Endometrium (tissue), 2 donors: ENCODE data around the gene APH1A.
"Not testable (repeated sequence)": the region's sequence is repeated elsewhere in the genome, so short reads cannot be mapped to it uniquely, and the experiment has no call there.

Experiments used
- FAIRE-seq: peaks from 2 replicates; lab custom pipeline; 2012; peaks lifted over from hg19 to GRCh38; lab: Jason Lieb, UNC
- donor health status: control.
- donor health status: control.

The APH1A gene

DNA sequence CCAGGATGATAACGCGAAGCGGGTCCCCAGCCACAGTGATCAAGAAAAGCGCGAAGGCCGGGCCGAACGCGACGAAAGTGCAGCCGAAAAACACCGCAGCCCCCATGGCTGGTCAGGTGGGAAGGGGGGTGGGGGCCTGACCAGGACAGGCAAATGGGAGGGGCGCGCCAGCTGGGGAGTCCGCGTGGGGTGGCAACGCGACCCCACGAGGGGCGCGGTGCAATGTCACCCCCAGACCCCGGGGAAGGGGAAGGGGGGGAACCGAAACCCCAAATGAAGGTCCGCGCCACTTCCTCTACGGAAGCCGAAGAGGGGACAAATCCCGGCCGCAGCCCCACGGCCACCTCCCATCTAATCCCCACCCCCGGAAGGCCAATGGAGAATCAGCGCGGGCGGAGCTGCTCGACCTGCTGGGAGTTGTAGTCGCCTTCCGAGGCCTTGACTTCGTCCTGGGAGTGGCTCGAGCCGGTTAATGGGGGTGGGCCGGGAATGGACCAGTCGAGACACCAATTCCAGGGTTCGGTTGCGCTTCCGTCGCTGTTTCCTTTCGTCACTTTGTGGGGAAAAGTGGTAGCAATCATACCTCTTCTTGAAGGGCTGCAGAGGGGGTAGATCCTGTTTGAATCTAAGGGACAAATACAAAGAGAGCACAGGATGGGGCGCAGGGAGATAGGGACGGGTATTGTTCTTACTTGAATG is at the start of gene APH1A:
APH1A (minus strand) TSS at position 312 of the 699 bp plus-strand sequence; CDS start at position 106, 206 bp downstream.
- FAIRE-seq, result peak; percentile 80

DNA sequence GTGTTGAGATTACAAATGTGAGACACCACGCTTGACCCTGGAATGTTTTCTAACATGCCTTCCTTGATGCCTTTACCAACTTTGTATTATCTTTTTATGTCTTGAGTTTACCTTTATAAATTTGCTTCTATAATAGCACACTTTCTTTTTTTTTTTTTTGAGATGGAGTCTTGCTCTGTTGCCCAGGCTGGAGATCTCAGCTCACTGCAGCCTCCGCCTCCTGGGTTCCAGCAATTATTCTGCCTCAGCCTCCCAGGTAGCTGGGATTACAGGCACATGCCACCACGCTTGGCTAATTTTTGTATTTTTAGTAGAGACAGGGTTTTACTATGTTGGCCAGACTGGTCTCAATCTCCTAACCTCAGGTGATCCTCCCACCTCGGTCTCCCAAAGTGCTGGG is 45.9 kb upstream of the APH1A start:
- not testable (repeated sequence) for FAIRE-seq

DNA sequence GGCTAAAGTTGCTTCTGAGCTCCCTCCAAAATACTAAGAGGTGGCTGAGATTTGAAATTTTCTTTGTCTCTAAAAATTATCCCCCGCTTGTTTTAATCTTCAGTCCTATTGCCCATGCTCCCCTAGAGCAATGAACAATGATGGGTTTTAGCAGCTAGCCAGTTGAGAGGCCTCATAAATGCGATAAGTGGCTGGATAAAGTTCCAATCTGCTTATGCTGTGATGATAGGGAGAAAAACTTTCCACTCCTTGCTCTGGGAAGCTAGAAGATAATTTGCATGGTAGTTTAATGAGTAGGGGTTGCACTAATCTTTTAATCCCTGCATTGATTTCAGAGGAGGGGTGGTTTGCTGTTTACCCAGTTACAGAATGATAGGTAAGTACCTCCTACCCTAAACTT is 42.9 kb upstream of the APH1A start:
- FAIRE-seq, result no peak

DNA sequence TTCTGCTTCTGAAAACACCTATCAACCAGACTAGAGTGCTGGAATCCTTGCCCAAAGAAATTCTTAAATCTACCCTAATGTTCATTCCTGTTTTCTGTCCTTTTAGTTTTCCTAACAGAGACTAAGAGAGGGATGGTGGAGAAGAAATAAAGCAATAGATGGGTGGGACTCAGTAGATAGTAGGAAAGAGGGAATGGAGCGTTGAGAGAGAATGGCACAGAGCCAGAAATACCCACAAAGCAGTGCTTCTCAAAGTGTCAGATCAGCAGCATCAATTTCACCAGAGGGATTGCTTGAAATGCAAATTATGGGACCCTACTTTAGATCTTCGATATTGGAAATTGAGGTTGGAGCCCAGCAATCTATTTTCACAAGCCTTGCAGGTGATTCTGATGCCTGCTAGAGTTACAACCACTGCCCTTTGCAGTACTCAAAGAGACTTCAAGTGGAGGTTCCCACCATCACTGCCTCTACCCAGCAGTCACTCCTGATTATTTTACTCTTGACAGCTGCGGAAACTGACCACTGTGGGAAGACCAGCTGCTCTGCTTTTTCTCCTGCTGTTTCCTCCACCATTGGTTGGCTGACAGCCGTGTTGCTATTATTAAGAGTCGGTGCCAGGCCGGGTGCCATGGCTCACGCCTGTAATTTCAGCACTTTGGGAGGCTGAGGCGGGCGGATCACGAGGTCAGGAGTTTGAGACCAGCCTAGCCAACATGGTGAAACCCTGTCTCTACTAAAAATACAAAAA is 41.1 kb upstream of the APH1A start:
- no peak for FAIRE-seq

DNA sequence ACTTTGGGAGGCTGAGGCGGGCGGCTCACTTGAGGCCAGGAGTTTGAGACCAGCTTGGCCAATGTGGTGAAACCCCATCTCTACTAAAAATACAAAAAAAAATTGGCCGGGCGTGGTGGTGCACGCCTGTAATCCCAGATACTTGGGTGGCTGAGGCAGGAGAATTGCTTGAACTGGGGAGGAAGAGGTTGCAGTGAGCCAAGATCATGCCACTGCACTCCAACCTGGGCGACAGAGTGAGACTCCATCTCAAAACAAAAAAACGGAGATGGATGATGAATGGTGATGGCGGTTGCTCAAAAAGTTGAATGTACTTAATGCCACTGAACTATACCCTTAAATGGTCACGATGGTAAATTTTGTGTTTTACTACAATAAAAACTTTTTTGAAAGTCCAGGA is 39.8 kb upstream of the APH1A start:
- FAIRE-seq, result not testable (repeated sequence)

DNA sequence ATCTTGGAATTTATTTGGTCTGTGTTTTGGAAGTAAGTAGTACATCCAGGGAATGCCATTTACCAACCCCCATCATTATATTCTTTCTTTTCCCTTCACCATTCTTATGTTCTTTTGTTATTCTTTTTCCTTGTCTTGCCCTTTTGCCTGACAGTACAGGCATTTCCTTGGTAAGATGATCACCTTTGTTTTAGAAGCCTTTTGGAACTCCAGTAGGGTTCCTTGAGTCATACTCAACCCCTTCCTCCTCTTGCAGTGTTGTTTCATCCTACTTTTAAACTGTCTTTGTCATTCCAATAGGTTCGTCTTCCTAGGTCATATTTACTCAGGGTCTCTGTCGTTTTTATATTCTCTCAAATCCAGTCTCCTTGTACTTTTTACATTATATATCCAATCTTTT is 34.1 kb upstream of the APH1A start:
- FAIRE-seq, result no peak

DNA sequence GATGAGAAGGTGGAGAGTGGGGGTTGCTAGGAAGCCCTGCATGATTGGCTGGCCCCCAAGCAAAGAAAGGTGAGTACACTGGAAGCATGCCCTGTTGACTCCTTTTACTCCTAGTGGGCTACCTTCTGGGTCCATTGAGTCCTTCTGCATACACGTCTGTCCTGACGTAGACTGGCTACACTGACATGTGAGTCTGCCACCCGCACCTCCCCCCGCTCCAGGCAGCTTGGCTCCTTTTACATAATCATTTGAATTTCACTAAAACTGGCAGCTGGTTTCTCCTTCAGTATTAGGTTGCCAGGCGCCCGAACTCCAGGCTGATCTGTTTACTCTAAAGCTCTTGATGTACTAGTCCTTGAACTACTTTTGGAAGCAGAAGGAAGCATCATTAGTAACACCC is 33.5 kb upstream of the APH1A start:
- no peak for FAIRE-seq

DNA sequence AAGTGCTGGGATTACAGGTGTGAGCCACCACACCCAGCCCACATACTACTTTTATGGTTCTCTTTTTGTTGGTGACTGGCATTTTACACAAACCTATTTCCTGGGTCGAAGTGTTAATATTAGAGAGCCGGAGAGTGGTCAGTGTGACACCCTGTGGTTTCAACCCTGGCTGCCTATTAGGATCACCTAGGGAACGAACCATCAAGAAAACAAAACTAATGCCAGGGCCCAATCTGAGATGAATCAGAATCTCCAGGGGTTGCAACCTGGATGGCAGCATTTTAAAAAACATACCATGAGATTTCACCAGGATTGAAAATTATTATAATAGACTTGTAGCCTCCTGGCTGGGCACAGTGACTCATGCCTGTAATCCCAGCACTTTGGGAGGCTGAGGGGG is 30.9 kb upstream of the APH1A start:
- no peak for FAIRE-seq

DNA sequence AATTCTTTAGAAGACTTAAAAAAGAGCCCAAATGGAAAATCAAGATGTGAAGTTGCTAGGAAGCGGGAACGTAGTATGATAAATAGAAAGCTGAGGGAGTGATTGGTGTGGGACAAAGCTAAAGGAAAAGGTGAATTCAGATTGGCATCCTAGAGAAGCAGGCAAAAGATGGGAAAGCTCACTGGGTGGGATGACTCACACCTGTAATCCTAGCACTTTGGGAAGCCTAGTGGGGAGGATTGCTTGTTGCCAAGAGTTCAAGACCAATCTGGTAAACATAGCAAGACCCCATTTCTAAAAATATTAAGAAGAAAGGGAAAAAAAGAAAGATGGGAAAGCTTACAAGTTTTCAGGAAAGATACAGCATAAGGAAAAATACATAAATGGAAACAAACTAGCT is 26.7 kb upstream of the APH1A start:
- no peak for FAIRE-seq

DNA sequence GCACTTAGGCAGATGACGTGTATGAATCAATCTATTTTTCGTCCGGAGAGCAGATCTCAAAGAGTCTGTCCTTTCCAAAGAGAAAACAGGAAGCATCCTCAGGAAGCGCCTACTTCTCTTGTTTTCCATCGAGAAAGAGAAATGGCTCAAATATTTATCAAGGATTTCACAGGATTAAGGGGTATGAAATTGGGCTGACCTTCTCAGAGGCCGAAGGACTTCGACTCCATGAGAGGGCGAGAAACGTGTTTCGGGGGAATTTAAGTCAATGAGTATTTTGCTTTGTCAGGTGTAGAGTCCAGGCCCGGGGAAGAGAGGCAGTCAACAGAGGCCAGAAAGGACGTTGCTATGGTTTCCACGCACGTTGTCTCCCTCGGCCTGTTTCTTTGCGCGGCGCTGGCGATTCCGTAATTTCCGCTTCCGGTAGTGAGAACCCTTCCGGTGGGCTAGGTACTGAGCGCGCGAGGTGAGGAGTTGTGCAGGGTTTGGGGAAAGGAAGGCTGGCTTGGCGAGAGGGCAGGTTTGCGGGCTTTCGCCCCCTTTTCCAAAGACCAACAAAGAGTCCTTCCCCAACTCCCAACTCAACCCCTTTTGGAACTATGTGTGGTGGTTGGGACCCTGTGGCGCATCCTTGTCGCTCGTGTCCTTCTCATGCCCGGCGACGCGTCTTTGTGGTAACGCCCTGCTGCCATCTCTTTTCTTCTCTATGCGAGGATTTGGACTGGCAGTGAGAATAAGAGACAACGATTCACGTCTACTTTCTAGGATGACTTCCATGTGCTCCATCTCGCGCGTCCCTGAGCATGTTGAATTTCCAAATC is 24.8 kb upstream of the APH1A start, which contains the start of gene MRPS21:
MRPS21 (plus strand) TSS at position 429 of the 821 bp plus-strand sequence. CDS start 506 bp downstream, outside the sequence.
- FAIRE-seq, result no peak

DNA sequence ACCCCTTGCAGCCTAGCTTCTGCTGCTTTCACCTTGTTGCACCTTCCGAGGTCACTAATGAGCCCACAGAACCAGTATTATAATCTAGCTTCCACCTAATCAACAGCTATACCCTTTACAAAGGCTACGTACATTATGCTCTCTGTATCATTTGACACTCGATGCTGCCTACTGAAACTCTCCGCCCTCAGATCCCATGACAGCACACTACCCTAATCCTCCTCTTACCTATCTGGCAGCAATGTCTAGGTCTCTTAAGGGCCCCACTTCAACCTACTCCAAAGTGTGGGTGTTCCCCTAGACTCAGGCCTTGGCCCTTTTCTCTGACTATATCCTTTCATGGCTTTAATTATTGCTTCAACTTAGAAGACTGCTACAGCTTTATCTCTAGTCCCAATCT is 20.0 kb upstream of the APH1A start:
- FAIRE-seq, result no peak

DNA sequence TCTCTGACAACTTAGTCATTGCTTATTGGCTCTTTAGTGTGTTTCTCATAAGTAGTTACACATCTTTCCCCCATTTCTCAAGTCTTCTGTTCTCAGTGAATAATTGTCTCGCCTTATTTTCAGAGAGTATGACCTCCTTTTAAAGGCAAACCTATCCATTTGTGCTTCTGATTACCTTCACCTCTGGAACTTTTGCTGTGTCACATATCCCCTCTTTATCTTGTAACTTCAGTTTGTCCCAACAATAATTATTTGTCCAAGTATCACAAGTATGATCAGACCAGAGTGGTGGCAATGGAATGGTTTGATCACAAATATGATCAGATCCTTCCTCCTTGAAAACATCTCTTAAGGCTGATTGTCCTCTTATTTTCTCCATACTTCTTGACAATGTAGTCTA is 19.6 kb upstream of the APH1A start:
- no peak for FAIRE-seq

DNA sequence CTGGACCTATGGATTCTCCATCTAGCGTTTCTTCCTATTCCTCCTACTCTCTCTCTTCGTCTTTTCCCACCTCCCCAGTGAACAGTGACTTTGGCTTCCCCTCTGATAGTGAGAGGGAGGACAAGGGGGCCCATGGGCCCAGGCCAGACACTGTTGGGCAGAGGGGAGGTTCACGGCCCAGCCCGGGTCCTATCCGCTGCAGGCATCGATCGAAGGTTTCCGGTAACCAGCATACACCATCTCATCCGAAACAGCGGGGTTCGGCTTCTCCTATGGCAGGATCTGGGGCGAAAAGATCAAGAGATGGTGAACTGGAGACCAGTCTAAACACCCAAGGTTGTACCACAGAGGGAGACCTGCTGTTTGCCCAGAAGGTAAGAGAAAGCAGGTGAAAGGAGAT is 14.4 kb upstream of the APH1A start:
- no peak for FAIRE-seq

DNA sequence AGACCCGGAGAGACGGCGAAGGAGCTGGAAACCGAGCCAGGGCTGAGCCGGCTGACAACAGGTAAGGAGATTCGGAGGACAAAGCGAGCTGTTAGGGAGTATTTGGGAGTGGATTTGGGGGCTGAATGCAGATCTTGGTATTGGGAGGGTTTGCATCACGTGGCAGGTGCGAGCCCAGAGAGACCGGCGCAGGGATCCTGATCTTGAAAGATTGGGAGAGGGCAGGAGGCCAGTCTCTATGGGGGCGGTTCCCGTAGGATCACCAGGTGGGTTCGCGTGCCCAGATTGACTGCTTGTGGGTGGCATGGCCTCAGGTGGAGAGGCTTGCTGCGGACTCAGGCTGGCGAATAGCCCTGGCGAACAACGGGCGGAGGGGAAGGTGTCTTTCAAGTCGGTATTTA is 13.7 kb upstream of the APH1A start:
- FAIRE-seq, result no peak

DNA sequence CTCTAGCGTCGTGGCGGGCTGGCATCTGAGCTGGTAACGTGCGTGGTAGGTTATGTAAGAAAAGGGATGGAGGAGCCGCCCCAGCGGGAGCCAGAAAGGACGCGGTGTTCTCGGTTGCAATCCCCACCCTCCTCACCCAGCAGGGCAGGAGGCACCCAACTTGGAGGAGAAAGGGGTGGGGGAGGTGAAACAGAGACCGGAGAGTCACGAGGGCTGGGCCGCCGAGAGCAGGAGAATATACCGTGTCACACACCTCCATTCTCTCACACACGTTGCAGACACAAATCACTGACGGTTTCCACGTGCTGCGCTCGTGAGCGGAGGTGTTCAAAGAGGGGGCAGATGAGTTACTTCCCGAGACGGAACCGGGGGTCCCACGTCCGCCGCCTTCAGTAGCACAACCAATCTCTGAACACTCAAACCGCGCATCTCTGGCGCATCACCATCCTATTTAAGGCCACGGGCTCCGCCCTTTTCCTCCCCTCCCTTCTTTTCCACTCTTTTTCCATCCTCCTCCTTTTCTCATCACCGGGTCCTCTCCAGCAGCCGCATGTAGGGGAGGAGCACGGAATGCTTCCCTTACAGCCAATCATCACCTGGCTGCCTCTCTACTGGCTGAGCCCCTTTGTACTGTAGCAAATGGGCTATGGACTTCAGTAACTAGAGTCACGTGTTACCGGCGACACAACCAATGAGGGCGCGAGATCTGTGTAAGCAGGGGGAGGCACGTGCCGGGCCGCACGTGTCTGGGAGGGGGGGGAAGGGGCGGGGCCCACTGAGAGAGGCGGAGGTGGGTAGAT is 13.1 kb upstream of the APH1A start, which contains the start of gene CIART:
CIART (plus strand) TSS at position 797 of the 800 bp plus-strand sequence. CDS start 714 bp downstream, outside the sequence.
- peak; percentile 97 for FAIRE-seq

DNA sequence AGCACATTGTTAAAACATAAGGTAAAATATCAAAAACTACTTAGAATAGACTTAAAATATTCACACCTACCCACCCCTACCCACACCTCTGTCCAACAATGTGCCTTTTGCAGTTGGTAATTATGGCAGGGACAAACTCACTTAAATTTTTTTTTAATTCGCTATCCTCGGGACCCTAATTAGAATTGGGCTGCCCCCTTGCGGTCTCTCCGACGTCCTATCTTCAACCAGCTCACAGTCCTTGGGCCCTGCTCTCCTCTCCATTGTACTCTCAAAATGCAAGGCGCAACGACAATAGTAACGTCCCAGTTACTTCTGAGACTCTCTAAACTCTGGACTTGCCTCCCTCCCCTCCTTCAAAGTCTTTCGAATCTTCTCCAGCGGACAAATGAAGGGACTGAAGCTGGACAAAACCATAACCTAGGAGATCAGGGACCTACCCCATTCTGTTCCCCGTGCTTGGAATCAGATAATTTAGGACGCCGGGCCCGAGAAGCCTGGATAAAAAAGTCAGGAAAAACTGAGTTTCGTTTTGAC is 12.5 kb upstream of the APH1A start:
- peak; percentile 66 for FAIRE-seq

DNA sequence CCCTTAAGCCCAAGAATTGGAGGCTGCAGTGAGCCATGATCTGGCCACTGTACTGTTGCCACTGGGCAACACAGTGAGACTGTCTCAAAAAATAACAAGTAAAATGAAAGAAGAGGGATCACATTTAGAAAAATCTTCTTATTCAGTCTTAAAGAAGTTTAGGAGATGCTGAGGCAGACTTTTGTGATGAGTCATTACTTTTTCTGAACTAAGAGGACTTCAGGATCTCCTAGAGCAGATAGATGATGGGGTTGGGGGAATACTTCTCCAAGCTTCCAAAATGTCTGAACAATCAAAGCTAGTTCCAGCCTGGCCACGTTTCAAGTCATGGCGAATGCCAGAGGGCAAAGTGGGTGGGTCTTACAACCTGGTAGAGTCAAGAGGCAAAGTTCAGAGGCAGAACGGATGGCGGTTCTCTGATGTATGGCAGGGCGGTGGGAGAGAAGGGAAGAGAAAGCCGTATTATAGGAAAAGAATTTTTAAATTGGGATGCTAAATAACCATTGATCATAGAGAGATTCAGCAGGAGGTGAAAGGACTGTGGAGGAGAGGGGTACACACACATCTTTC is 11.4 kb upstream of the APH1A start:
- no peak for FAIRE-seq

DNA sequence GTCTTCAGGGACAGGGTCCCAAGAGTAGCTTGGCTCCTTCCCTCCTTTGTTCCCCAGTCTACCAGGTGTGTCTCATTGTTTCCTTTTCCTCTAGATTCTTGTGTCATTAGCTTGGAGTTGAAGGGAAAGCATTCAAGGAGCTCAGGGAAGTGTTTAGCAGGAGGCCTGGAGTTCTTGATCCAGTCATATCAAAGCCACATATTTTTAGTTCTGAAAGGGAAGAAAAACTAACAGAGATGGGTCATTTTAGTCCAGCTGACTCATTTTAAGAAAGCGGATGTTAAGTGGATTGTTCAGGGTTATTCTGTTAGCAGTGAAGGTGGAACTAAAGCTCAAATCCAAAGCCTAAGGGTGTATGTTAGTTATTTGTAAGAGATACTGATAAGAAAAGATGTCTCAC is 4.5 kb upstream of the APH1A start:
- FAIRE-seq, result no peak

DNA sequence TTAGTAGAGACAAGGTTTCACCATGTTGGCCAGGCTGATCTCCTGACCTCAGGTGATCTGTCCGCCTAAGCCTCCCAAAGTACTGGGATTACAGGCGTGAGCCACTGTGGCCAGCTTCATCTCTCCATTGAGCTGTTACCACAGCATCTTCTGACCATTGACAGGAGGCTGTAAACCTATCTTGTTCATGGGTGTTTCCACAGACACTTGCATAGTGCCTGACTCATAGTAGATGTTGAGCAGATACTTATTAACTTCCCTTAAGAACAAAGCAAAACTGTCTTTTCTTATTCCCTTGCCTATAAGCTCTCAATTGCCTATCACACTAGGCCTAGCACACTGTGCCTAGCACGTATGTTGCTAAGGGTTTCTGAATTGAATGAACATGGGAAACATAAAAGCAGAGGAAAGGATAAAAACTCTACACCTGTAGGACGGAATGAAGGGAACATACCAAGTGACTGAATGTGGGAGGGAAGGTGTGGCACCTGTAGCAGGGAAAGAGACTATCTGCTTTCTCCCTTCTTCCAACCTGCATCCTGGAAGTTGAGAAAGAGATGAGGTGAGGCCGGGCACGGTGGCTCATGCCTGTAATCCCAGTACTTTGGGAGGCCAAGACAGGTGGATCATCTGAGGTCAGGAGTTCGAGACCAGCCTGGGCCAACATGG is 2.6 kb upstream of the APH1A start:
- FAIRE-seq, result no peak

DNA sequence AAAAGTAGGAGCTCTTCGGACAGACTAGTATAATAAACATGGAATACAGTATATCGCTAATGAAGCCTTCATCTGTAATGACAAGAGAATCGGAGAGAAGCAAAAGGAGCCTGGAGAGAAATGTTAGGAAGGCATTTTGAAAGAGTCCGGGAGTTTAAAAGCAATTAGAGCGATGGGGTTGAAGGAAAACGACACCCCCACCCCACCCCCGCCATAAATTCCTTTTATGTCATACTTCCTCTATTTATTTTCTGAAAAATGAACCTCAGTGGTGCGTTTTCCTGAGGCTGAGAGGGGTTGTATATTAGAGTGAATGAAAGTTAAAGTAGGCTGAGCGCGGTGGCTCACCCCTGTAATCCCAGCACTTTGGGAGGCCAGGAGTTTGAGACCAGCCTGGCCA is 635 bp upstream of the APH1A start:
- FAIRE-seq, result no peak

DNA sequence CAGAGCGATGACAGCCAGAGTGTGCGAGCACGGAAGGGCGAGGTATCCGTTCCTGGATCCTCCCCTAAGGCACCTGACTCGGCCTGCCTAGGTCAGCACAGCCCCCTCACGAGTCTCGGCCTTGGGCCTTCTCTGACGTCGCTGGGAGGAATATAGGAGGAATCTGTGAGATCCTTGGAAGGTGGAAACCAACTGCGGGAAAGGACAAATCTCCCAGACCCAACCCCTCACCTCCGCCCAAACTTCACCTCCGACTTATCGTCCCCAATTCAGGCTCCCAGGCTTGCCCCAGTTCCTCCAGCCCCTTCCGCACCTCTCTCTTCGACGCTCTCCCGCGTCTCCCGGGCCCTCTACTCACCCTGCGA is 494 bp downstream of the APH1A start:
- no peak for FAIRE-seq
